Measurements from ENCODE around the gene TRIM25. TPM values are rescaled to one million over a fixed set of nuclear protein-coding genes. Genes with fewer than 3 reads are reported as not detected.

The TRIM25 gene
- total RNA-seq, 1 donor from 2014 or later, result 27.7 TPM

GRCh38 chr17:56894859-56895455, 18.9 kb downstream of the TRIM25 start:
- no peak for DNase-seq (ENCODE audit: low read depth)

- no peak for DNase-seq (ENCODE audit: low read depth)
Measured at GRCh38 chr17:56893503-56893902, 20.3 kb downstream of the TRIM25 start.

- no peak for DNase-seq (ENCODE audit: low read depth)
Measured at GRCh38 chr17:56892333-56892732, 21.5 kb downstream of the TRIM25 start.

GRCh38 chr17:56891751-56892150, 22.1 kb downstream of the TRIM25 start:
- DNase-seq (ENCODE audit: low read depth), result no peak

GRCh38 chr17:56890906-56891674, 22.8 kb downstream of the TRIM25 start:
- DNase-seq (ENCODE audit: low read depth), result no peak

GRCh38 chr17:56890390-56890789, 23.5 kb downstream of the TRIM25 start:
- no peak for DNase-seq (ENCODE audit: low read depth)

GRCh38 chr17:56887552-56888467, 26.0 kb downstream of the TRIM25 start:
- peak; percentile 63 for DNase-seq (ENCODE audit: low read depth)

- DNase-seq (ENCODE audit: low read depth), result no peak
Measured at GRCh38 chr17:56887105-56887504, 26.7 kb downstream of the TRIM25 start.

- DNase-seq (ENCODE audit: low read depth), result no peak
Measured at GRCh38 chr17:56886288-56886731, 27.5 kb downstream of the TRIM25 start.

- DNase-seq (ENCODE audit: low read depth), result no peak
Measured at GRCh38 chr17:56885312-56885657, 28.6 kb downstream of the TRIM25 start.

- DNase-seq (ENCODE audit: low read depth), result no peak
Measured at GRCh38 chr17:56884483-56885311, 29.2 kb downstream of the TRIM25 start.

- no peak for DNase-seq (ENCODE audit: low read depth)
Measured at GRCh38 chr17:56883616-56884015, 30.2 kb downstream of the TRIM25 start.

- no peak for DNase-seq (ENCODE audit: low read depth)
Measured at GRCh38 chr17:56881685-56882295, 32.1 kb downstream of the TRIM25 start.

GRCh38 chr17:56880571-56880970, 33.3 kb downstream of the TRIM25 start:
- DNase-seq (ENCODE audit: low read depth), result no peak

- no peak for DNase-seq (ENCODE audit: low read depth)
Measured at GRCh38 chr17:56880133-56880532, 33.7 kb downstream of the TRIM25 start.

- no peak for DNase-seq (ENCODE audit: low read depth)
Measured at GRCh38 chr17:56879280-56879679, 34.6 kb downstream of the TRIM25 start.

- DNase-seq (ENCODE audit: low read depth), result no peak
Measured at GRCh38 chr17:56876766-56877179, 37.1 kb downstream of the TRIM25 start.

GRCh38 chr17:56870081-56870651, 43.7 kb downstream of the TRIM25 start:
- DNase-seq (ENCODE audit: low read depth), result no peak

- DNase-seq (ENCODE audit: low read depth), result no peak
Measured at GRCh38 chr17:56868716-56869115, 45.1 kb downstream of the TRIM25 start.

- peak; percentile 2 for DNase-seq (ENCODE audit: low read depth)
Measured at GRCh38 chr17:56867948-56868376, 45.9 kb downstream of the TRIM25 start.

GRCh38 chr17:56866496-56866895, 47.4 kb downstream of the TRIM25 start:
- DNase-seq (ENCODE audit: low read depth), result no peak
